Measurements from ENCODE around the gene MYOM1. TPM values are rescaled to one million over a fixed set of nuclear protein-coding genes. Genes with fewer than 3 reads are reported as not detected.

MYOM1 gene
- total RNA-seq, 1 donor from 2014 or later, result 4.9 TPM

GRCh38 chr18:3255611-3256165 is 35.9 kb upstream of the MYOM1 start:
- Mint-ChIP-seq H3K4me3 (peak overlapping the region; percentile 1), H3K36me3 (ENCODE audit: low read depth) (peaks cover 67% of the 10 kb centered on the region), H3K27ac (peak overlapping the region; percentile 71), H3K9me3 (no peaks in the 10 kb centered on the region), H3K27me3 (no peaks in the 10 kb centered on the region), H3K4me1 (peaks cover 85% of the 10 kb centered on the region)
- no peak for TF ChIP-seq CTCF (IDR thresholded peaks at IDR 0.05)
- CTCF ChIA-PET, result interaction anchor here (2.4 kb wide), 1 partner anchor 10 kb away, joined by 7 read pairs; no protein-coding TSS in a partner anchor
- POLR2A ChIA-PET, result interaction anchor here (0.6 to 2.0 kb wide), 5 partner anchors 8 to 339 kb away, joined by 4 to 25 read pairs (median 8); partner anchors contain the start of gene MYL12A
- intact Hi-C loops (cut with micrococcal nuclease), result no loop called here
- DNase-seq (no peak), ATAC-seq (ENCODE audit: low read depth) (peak; percentile 61)

GRCh38 chr18:3254725-3255124 is 35.0 kb upstream of the MYOM1 start:
- no peak overlapping the region for H3K4me3 Mint-ChIP-seq
- intact Hi-C loops (cut with micrococcal nuclease), result no loop called here
- H3K27me3 Mint-ChIP-seq, result no peaks in the 10 kb centered on the region
- H3K27ac Mint-ChIP-seq, result peak overlapping the region; percentile 46
- CTCF ChIA-PET, result interaction anchor here (1.0 to 2.4 kb wide), 2 partner anchors 9 to 342 kb away, joined by 4 to 7 read pairs; no protein-coding TSS in a partner anchor
- ATAC-seq (ENCODE audit: low read depth) (no peak), DNase-seq (no peak)
- H3K4me1 Mint-ChIP-seq, result peaks cover 87% of the 10 kb centered on the region
- POLR2A ChIA-PET, result interaction anchor here (1.6 kb wide), 1 partner anchor 194 kb away, joined by 4 read pairs; no protein-coding TSS in a partner anchor
- H3K36me3 Mint-ChIP-seq (ENCODE audit: low read depth), result peaks cover 73% of the 10 kb centered on the region
- H3K9me3 Mint-ChIP-seq, result no peaks in the 10 kb centered on the region
- TF ChIP-seq CTCF (IDR thresholded peaks at IDR 0.05), result no peak

GRCh38 chr18:3252843-3253242 is 33.1 kb upstream of the MYOM1 start:
- Mint-ChIP-seq H3K9me3 (no peaks in the 10 kb centered on the region), H3K27me3 (no peaks in the 10 kb centered on the region), H3K4me3 (no peak overlapping the region), H3K36me3 (ENCODE audit: low read depth) (peaks cover 76% of the 10 kb centered on the region), H3K27ac (peak overlapping the region; percentile 30), H3K4me1 (peaks cover 84% of the 10 kb centered on the region)
- intact Hi-C loops (cut with micrococcal nuclease), result no loop called here
- DNase-seq (no peak), ATAC-seq (ENCODE audit: low read depth) (no peak)
- TF ChIP-seq CTCF (IDR thresholded peaks at IDR 0.05), result no peak
- ChIA-PET POLR2A (interaction anchor here (1.0 to 9.2 kb wide), 2 partner anchors 9 to 332 kb away, joined by 3 to 166 read pairs; partner anchors contain the start of gene MYL12B), CTCF (interaction anchor here (3.8 kb wide), 1 partner anchor 413 kb away, joined by 14 read pairs; no protein-coding TSS in a partner anchor)

- H3K4me1 Mint-ChIP-seq, result peaks cover 76% of the 10 kb centered on the region
- H3K27me3 Mint-ChIP-seq, result no peaks in the 10 kb centered on the region
- TF ChIP-seq CTCF (IDR thresholded peaks at IDR 0.05), result no peak
- ChIA-PET CTCF (interaction anchor here (0.8 to 3.8 kb wide), 3 partner anchors 28 to 414 kb away, joined by 3 to 14 read pairs (median 3); no protein-coding TSS in a partner anchor), POLR2A (interaction anchor here (1.0 to 9.2 kb wide), 2 partner anchors 10 to 333 kb away, joined by 3 to 166 read pairs; partner anchors contain the start of gene MYL12B)
- intact Hi-C loops (cut with micrococcal nuclease), result no loop called here
- DNase-seq, result no peak
- no peak for ATAC-seq (ENCODE audit: low read depth)
- H3K9me3 Mint-ChIP-seq, result no peaks in the 10 kb centered on the region
- no peak overlapping the region for H3K4me3 Mint-ChIP-seq
- peaks cover 73% of the 10 kb centered on the region for H3K36me3 Mint-ChIP-seq (ENCODE audit: low read depth)
- peak overlapping the region; percentile 35 for H3K27ac Mint-ChIP-seq
Measured at GRCh38 chr18:3251963-3252277, 32.2 kb upstream of the MYOM1 start.

GRCh38 chr18:3251249-3251962 is 31.6 kb upstream of the MYOM1 start:
- intact Hi-C loops (cut with micrococcal nuclease), result no loop called here
- H3K9me3 Mint-ChIP-seq, result no peaks in the 10 kb centered on the region
- ChIA-PET POLR2A (interaction anchor here (0.5 to 9.2 kb wide), 8 partner anchors 10 to 415 kb away, joined by 3 to 166 read pairs (median 5); partner anchors contain the start of gene MYL12B), CTCF (interaction anchor here (0.8 to 3.8 kb wide), 2 partner anchors 203 to 414 kb away, joined by 3 to 14 read pairs; no protein-coding TSS in a partner anchor)
- no peak for TF ChIP-seq CTCF (IDR thresholded peaks at IDR 0.05)
- H3K27me3 Mint-ChIP-seq, result no peaks in the 10 kb centered on the region
- peak overlapping the region; percentile 35 for H3K27ac Mint-ChIP-seq
- DNase-seq (no peak), ATAC-seq (ENCODE audit: low read depth) (no peak)
- peaks cover 74% of the 10 kb centered on the region for H3K4me1 Mint-ChIP-seq
- H3K36me3 Mint-ChIP-seq (ENCODE audit: low read depth), result peaks cover 70% of the 10 kb centered on the region
- peak overlapping the region; percentile 19 for H3K4me3 Mint-ChIP-seq
